MM.1S (cell line): ENCODE data around the gene GMPR.

Source experiments
- EZH2 ChIP-seq: fragments of 300-600 bp; sonication (generic); optimal IDR thresholded peaks from 2 replicates; pipeline ENCODE3; 2017; ENCODE audit warnings: low read depth, mild to moderate bottlenecking, antibody characterized with exemption, low read length, mixed read lengths
- EZH2phosphoT487 ChIP-seq: fragments of 300-600 bp; sonication (generic); IDR thresholded peaks from 2 replicates; pipeline ENCODE4 v1.6.1; 2018; ENCODE audit warnings: antibody characterized with exemption, low read length
- TF ChIP-seq, protein P1 (sequence below): fragments of 300-600 bp; sonication (generic); IDR thresholded peaks from 2 replicates; pipeline ENCODE4 v1.5.1; 2016; ENCODE audit warnings: antibody characterized with exemption, low read length, mixed read lengths

DNA sequence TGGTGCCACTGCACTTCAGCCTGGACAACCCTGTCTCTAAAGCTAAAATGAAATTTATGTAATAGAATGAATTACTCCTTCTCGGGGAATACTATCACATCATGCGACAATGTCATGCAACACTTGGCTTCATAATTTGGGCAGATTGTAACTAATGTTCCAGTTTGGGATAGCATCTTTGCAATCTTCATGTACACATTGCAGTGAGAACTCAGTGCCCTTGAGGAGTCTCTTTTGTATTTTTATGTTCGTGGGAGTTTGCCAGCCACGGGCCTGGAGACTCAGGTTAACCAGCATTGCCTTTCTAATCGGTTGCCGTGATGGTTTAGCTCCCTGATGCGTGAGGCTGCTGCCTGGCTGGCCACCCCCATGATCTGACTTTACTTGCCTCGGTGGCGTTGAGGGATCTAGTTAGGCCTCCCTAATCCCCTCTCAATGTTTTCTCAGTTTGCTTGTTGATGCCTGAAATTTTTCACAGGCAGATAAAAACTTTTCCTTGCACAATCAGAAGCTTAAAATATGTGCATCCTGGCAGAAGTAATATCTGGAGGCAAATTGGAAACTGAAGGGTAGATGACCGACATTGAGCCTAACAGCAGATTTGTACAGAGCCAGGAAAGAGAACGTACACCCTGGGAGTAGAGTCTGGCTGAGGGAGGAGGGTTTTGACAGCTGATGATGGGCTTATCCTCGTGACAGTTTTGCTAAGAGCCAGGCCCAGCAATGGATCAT is 2.4 kb downstream of the GMPR start:
- TF ChIP-seq EZH2phosphoT487 (no peak), EZH2 (no peak)
- TF ChIP-seq, protein P1, sequence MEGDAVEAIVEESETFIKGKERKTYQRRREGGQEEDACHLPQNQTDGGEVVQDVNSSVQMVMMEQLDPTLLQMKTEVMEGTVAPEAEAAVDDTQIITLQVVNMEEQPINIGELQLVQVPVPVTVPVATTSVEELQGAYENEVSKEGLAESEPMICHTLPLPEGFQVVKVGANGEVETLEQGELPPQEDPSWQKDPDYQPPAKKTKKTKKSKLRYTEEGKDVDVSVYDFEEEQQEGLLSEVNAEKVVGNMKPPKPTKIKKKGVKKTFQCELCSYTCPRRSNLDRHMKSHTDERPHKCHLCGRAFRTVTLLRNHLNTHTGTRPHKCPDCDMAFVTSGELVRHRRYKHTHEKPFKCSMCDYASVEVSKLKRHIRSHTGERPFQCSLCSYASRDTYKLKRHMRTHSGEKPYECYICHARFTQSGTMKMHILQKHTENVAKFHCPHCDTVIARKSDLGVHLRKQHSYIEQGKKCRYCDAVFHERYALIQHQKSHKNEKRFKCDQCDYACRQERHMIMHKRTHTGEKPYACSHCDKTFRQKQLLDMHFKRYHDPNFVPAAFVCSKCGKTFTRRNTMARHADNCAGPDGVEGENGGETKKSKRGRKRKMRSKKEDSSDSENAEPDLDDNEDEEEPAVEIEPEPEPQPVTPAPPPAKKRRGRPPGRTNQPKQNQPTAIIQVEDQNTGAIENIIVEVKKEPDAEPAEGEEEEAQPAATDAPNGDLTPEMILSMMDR, result no peak
